ENCODE results near the gene ADAMTS17. TPM values are rescaled to one million over a fixed set of nuclear protein-coding genes. Genes with fewer than 3 reads are reported as not detected.

The ADAMTS17 gene
- total RNA-seq, 1 donor from 2014 or later, result 0.99 TPM

DNA sequence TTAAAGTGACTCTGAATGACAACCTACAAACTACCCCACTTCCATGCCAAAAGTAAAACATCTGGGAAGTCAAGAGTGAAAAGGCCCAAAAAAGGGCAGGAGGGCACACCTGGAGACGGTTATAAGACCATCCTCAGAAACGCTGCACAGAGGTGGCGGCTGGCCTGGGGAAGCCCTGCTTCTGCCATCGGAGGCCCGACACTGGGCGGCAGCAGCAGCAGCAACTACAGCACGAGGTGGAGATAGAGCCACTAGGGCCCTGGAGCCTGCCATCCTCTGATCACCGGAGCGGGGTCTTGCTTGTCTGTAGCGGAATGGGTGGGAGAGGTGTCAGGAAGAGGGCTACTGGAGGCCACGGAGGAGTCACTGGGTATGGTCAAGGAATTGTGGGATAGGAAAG, 283.3 kb downstream of the ADAMTS17 start:
- intact Hi-C loops (cut with micrococcal nuclease), result no loop called here
- Histone ChIP-seq H3K27ac (replicated peaks) (no peak overlapping the region), H3K4me3 (no peak overlapping the region), H3K36me3 (no peaks in the 10 kb centered on the region), H3K4me1 (peaks cover 29% of the 10 kb centered on the region), H3K27me3 (ENCODE audit: low read depth) (no peaks in the 10 kb centered on the region), H3K9me3 (replicated peaks) (no peaks in the 10 kb centered on the region)
- DNase-seq, result no peak
- TF ChIP-seq, protein P1, sequence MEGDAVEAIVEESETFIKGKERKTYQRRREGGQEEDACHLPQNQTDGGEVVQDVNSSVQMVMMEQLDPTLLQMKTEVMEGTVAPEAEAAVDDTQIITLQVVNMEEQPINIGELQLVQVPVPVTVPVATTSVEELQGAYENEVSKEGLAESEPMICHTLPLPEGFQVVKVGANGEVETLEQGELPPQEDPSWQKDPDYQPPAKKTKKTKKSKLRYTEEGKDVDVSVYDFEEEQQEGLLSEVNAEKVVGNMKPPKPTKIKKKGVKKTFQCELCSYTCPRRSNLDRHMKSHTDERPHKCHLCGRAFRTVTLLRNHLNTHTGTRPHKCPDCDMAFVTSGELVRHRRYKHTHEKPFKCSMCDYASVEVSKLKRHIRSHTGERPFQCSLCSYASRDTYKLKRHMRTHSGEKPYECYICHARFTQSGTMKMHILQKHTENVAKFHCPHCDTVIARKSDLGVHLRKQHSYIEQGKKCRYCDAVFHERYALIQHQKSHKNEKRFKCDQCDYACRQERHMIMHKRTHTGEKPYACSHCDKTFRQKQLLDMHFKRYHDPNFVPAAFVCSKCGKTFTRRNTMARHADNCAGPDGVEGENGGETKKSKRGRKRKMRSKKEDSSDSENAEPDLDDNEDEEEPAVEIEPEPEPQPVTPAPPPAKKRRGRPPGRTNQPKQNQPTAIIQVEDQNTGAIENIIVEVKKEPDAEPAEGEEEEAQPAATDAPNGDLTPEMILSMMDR (IDR thresholded peaks at IDR 0.05; ENCODE audit: borderline replicate concordance), result no peak

DNA sequence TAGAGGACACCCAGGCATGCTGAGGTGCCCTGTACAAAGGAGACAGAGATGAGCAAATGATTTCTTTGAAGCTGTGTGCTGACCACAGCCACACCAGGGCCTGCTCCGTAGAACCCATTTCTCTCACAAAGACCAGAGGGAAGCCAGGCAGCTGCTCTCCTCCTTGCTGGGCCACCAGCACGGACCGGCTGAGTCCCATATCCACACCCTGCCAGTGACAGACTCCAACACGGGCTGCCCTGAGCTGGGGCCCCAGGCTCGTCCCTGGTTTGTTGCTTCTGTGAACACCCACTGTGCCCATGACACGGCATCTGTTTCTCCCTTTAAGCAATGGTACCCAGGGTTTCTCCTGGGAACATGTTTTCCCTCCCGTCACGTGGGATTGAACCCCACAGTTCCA, 284.5 kb downstream of the ADAMTS17 start:
- H3K9me3 ChIP-seq (replicated peaks), result no peaks in the 10 kb centered on the region
- TF ChIP-seq, protein P1 (IDR thresholded peaks at IDR 0.05; ENCODE audit: borderline replicate concordance), result no peak
- DNase-seq, result no peak
- intact Hi-C loops (cut with micrococcal nuclease), result no loop called here
- no peaks in the 10 kb centered on the region for H3K27me3 ChIP-seq (ENCODE audit: low read depth)
- H3K4me3 ChIP-seq, result no peak overlapping the region
- no peak overlapping the region for H3K27ac ChIP-seq (replicated peaks)
- H3K36me3 ChIP-seq, result no peaks in the 10 kb centered on the region
- H3K4me1 ChIP-seq, result peaks cover 31% of the 10 kb centered on the region

DNA sequence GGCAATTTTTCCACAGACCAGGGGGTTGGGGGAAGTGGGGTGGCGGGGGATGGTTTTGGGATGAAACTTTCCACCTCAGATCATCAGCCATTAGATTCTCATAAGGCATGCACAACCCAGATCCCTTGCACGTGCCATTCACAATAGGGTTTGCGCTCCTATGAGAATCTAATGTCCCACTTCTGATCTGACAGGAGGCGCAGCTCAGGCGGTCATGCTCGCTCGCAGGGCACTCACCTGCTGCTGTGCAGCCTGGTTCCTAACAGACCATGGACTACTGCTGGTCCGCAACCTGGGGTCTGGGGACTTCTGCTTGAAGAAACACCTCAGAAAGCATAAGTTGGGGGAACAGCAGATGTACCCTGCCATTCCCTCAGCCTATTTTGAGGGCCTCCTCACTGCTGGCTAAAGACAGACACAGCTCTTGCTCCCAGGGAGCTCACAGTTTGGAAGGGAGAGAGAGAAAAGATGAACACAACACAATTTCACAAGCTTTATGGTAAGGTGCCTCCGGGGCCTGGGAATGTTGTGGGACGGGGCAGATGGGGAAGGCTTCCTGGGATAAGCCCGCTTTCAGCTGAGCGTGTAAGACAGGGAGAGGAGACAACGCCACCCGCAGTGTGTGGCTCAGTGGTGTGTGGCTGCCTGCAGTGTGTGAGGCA, 285.2 kb downstream of the ADAMTS17 start:
- H3K9me3 ChIP-seq (replicated peaks), result no peaks in the 10 kb centered on the region
- intact Hi-C loops (cut with micrococcal nuclease), result no loop called here
- no peaks in the 10 kb centered on the region for H3K36me3 ChIP-seq
- H3K4me1 ChIP-seq, result peaks cover 24% of the 10 kb centered on the region
- TF ChIP-seq, protein P1 (IDR thresholded peaks at IDR 0.05; ENCODE audit: borderline replicate concordance), result no peak
- H3K27ac ChIP-seq (replicated peaks), result no peak overlapping the region
- H3K27me3 ChIP-seq (ENCODE audit: low read depth), result no peaks in the 10 kb centered on the region
- no peak for DNase-seq
- H3K4me3 ChIP-seq, result no peak overlapping the region

DNA sequence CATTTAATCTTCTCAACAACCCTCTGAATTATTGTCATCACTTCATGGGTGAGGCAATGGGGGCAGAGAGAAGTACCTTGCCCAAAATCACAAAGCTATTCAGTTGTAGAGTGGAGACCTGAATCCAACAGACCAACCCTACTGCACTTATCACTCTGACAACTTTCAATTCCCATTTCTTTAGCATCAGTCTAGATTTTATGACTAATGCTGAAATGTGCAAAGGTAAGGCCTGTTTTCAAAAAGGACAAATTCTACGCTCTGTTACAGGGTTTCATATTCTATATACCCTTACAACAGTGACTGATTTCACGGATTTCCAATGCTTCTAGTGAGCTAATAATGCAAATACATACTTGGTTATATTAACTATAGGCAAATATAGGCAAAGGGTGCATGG, 286.0 kb downstream of the ADAMTS17 start:
- Histone ChIP-seq H3K4me1 (peaks cover 17% of the 10 kb centered on the region), H3K9me3 (replicated peaks) (no peaks in the 10 kb centered on the region), H3K4me3 (no peak overlapping the region), H3K36me3 (no peaks in the 10 kb centered on the region), H3K27me3 (ENCODE audit: low read depth) (no peaks in the 10 kb centered on the region), H3K27ac (replicated peaks) (no peak overlapping the region)
- TF ChIP-seq, protein P1 (IDR thresholded peaks at IDR 0.05; ENCODE audit: borderline replicate concordance), result no peak
- intact Hi-C loops (cut with micrococcal nuclease), result no loop called here
- DNase-seq, result no peak

DNA sequence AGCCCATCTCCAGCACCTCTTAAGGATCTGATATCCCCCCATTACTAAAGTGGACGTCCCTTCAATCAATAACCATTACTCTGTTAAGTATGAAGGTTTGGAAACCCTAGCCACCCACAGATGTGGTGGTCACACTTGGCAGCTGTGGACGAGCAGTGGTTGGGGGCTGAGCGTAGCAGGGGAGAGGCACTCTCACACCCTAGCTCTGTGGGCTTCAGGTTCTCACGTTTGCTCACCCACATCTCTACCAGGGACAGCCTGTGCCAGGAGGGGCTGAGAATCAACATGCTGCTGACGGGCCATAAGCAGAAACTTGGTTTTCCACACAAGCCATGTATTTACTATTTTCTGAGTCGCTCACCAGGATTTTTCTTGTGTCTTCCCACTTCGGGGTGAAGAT, 287.2 kb downstream of the ADAMTS17 start:
- DNase-seq, result no peak
- H3K36me3 ChIP-seq, result no peaks in the 10 kb centered on the region
- TF ChIP-seq, protein P1 (IDR thresholded peaks at IDR 0.05; ENCODE audit: borderline replicate concordance), result no peak
- intact Hi-C loops (cut with micrococcal nuclease), result no loop called here
- H3K27me3 ChIP-seq (ENCODE audit: low read depth), result no peaks in the 10 kb centered on the region
- H3K4me3 ChIP-seq, result no peak overlapping the region
- H3K9me3 ChIP-seq (replicated peaks), result no peaks in the 10 kb centered on the region
- peaks cover 6% of the 10 kb centered on the region for H3K4me1 ChIP-seq
- no peak overlapping the region for H3K27ac ChIP-seq (replicated peaks)
